Purkinje cell (primary cell): ENCODE measurements around the gene TBX3. TPM values are rescaled to one million over a fixed set of nuclear protein-coding genes. Genes with fewer than 3 reads are reported as not detected.

Experiments
- polyA plus RNA-seq: library from polyadenylated mRNA; unstranded; fragments of >200 nt; fragmentation: Nextera tagmentation; gene quantifications from 2 replicates; pipeline ENCODE4 v1.2.1, GENCODE V29; 2014

The TBX3 gene
- 0.88 TPM in 1 of 2 replicates, not detected in the other for polyA plus RNA-seq

GRCh38 chr12:114684098-114684869 lies at the start of gene TBX3:
TSS of gene TBX3 (minus strand) at chr12:114684175. CDS start at chr12:114683200, 975 bp downstream.

